Muscle of arm (tissue), 12 donors: ENCODE measurements around the gene HSD17B4. TPM values are rescaled to one million over a fixed set of nuclear protein-coding genes. Genes with fewer than 3 reads are reported as not detected.
"Not testable (repeated sequence)": the region's sequence is repeated elsewhere in the genome, so short reads cannot be mapped to it uniquely, and the experiment has no call there.

Experiments
- DNase-seq: peaks from one replicate; pipeline ENCODE4 v3.0.0-alpha.2; 2013
- polyA plus RNA-seq, 12 donors: library from polyadenylated mRNA; unstranded; fragments of 120-200 nt; gene quantifications; one replicate each; pipeline ENCODE4 v1.2.1, GENCODE V29; 2013; ENCODE audit not compliant: insufficient read length in 12 of 12

The HSD17B4 gene
- polyA plus RNA-seq, 12 donors: 63.8 to 105 (median 89.2) TPM; not detected in 1

- DNase-seq: not testable (repeated sequence)
These were observed 24.1 kb upstream of the HSD17B4 start for GRCh38 chr5:119428166-119428565.

GRCh38 chr5:119428574-119428973 is 23.7 kb upstream of the HSD17B4 start:
- DNase-seq: not testable (repeated sequence)

- not testable (repeated sequence) for DNase-seq
These were observed 19.5 kb upstream of the HSD17B4 start for GRCh38 chr5:119432674-119433237.

GRCh38 chr5:119435436-119436132 is 16.7 kb upstream of the HSD17B4 start:
- no peak for DNase-seq

GRCh38 chr5:119437785-119438586 is 14.3 kb upstream of the HSD17B4 start:
- DNase-seq: not testable (repeated sequence)

- DNase-seq: not testable (repeated sequence)
These were observed 13.7 kb upstream of the HSD17B4 start for GRCh38 chr5:119438587-119438917.

- no peak for DNase-seq
These were observed 13.1 kb upstream of the HSD17B4 start for GRCh38 chr5:119439140-119439631.

GRCh38 chr5:119439632-119440031 is 12.7 kb upstream of the HSD17B4 start:
- DNase-seq: not testable (repeated sequence)

- not testable (repeated sequence) for DNase-seq
These were observed 7.7 kb upstream of the HSD17B4 start for GRCh38 chr5:119444643-119445042.

GRCh38 chr5:119445544-119445943 is 6.8 kb upstream of the HSD17B4 start:
- no peak for DNase-seq

- DNase-seq: no peak
These were observed 2.4 kb upstream of the HSD17B4 start for GRCh38 chr5:119449882-119450281.

- DNase-seq: not testable (repeated sequence)
These were observed 1.7 kb upstream of the HSD17B4 start for GRCh38 chr5:119450627-119451026.

- no peak for DNase-seq
These were observed 736 bp upstream of the HSD17B4 start for GRCh38 chr5:119451561-119451960.

GRCh38 chr5:119452060-119452372 is 281 bp upstream of the HSD17B4 start:
- DNase-seq: no peak

GRCh38 chr5:119453040-119453373 is 710 bp downstream of the HSD17B4 start:
- peak; percentile 27 for DNase-seq

GRCh38 chr5:119454171-119454570 is 1.9 kb downstream of the HSD17B4 start:
- DNase-seq: no peak

- no peak for DNase-seq
These were observed 6.8 kb downstream of the HSD17B4 start for GRCh38 chr5:119458911-119459632.

- DNase-seq: no peak
These were observed 13.3 kb downstream of the HSD17B4 start for GRCh38 chr5:119465640-119466039.

- DNase-seq: no peak
These were observed 16.0 kb downstream of the HSD17B4 start for GRCh38 chr5:119468286-119468685.

GRCh38 chr5:119470105-119470763 is 17.9 kb downstream of the HSD17B4 start:
- no peak for DNase-seq

- DNase-seq: peak; percentile 25
These were observed 18.7 kb downstream of the HSD17B4 start for GRCh38 chr5:119470851-119471451.
